Testis (tissue), 2 donors: ENCODE measurements around the gene UBAP2.

Experiments
- POLR2A ChIP-seq: fragments of 450-650 bp; IDR thresholded peaks from one replicate; pipeline ENCODE4 v1.6.1; 2017; ENCODE audit warnings: antibody characterized with exemption, mild to moderate bottlenecking, moderate library complexity
- TF ChIP-seq, protein P1 (sequence below), 3 experiments: fragments of 450-650 bp in 2 of 3; fragments of 200-600 bp in 1 of 3; sonication (generic) in 1 of 3; IDR thresholded peaks; one replicate each; pipeline ENCODE4 v1.5.1; 2016 to 2019; ENCODE audit warnings: antibody characterized with exemption in 3 of 3, mild to moderate bottlenecking in 2 of 3, moderate library complexity in 1 of 3

DNA sequence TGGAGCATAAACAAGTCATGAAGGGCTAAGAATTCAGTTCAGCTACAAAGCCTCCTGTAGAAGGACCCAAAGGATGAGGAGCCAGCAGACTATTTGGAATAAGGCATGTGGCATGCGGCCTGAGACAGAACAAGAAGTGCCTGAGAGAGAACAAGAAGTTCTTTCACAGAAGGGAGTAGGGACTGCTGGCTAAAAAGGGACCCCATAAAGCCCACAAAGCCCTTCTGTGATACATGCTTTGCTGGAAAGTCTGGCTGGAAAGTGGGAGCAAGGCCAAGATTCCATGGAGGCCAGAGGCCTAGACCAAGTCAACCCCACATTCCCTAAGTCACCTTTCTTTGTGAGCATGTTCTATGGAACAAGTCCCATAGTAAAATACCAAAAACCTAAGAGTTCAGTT lies 35.9 kb upstream of the UBAP2 start:
- TF ChIP-seq POLR2A = no peak
- TF ChIP-seq, protein P1, sequence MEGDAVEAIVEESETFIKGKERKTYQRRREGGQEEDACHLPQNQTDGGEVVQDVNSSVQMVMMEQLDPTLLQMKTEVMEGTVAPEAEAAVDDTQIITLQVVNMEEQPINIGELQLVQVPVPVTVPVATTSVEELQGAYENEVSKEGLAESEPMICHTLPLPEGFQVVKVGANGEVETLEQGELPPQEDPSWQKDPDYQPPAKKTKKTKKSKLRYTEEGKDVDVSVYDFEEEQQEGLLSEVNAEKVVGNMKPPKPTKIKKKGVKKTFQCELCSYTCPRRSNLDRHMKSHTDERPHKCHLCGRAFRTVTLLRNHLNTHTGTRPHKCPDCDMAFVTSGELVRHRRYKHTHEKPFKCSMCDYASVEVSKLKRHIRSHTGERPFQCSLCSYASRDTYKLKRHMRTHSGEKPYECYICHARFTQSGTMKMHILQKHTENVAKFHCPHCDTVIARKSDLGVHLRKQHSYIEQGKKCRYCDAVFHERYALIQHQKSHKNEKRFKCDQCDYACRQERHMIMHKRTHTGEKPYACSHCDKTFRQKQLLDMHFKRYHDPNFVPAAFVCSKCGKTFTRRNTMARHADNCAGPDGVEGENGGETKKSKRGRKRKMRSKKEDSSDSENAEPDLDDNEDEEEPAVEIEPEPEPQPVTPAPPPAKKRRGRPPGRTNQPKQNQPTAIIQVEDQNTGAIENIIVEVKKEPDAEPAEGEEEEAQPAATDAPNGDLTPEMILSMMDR (IDR thresholded peaks at IDR 0.05) = no peak
